Left lung (tissue), 10 donors: ENCODE results near the gene KSR1. TPM values are rescaled to one million over a fixed set of nuclear protein-coding genes. Genes with fewer than 3 reads are reported as not detected.

Experiments
- ATAC-seq: fragments of 200-7000 bp; cut with Tn5 transposase; one replicate; pipeline ENCODE4 v1.9.1; 2020; ENCODE audit warnings: moderate library complexity
- DNase-seq, 4 donors: peaks; one replicate each; pipeline ENCODE4 v3.0.0-alpha.2; 2013 to 2020
- H3K27ac ChIP-seq, 2 donors: fragments of 200-600 bp; sonication (generic) in 1 of 2; one replicate each; pipeline versions ENCODE4 v1.5.0 to v1.8.0; 2020 to 2021
- H3K27me3 ChIP-seq, 2 donors: fragments of 200-600 bp; sonication (generic) in 1 of 2; one replicate each; pipeline versions ENCODE4 v1.5.0 to v1.8.0; 2020 to 2021
- H3K36me3 ChIP-seq, 2 donors: fragments of 200-600 bp; sonication (generic) in 1 of 2; one replicate each; pipeline versions ENCODE4 v1.5.0 to v1.8.0; 2020 to 2021
- H3K4me1 ChIP-seq, 2 donors: fragments of 200-600 bp; one replicate each; pipeline ENCODE4 v1.8.0; 2021
- H3K4me3 ChIP-seq, 2 donors: fragments of 200-600 bp; sonication (generic) in 1 of 2; one replicate each; pipeline versions ENCODE4 v1.5.0 to v1.8.0; 2020 to 2021; ENCODE audit warnings: mild to moderate bottlenecking in 1 of 2
- H3K9me3 ChIP-seq, 2 donors: fragments of 200-600 bp; sonication (generic) in 1 of 2; one replicate each; pipeline versions ENCODE4 v1.5.0 to v1.8.0; 2020 to 2021
- CTCF ChIP-seq, 2 donors: fragments of 200-600 bp; sonication (generic) in 1 of 2; IDR thresholded peaks; one replicate each; pipeline versions ENCODE4 v1.5.0 to v1.8.0; 2021; ENCODE audit warnings: antibody characterized with exemption in 2 of 2
- intact Hi-C, 2 donors: fragments of 100-400 bp; cut with DNase I; formaldehyde crosslinking; loops; one replicate each; pipeline versions ENCODE4 v1.11.2 to v1.14.2; 2022
- polyA plus RNA-seq, 6 donors: library from polyadenylated mRNA; unstranded; fragments of 120-200 nt; gene quantifications; one replicate each; pipeline ENCODE4 v1.2.1, GENCODE V29; 2013; ENCODE audit not compliant: insufficient read length in 6 of 6
- total RNA-seq, 2 donors: library from RNA; stranded (reverse); fragmentation: NEBNext Ultra II Directional; extraction: Animal tissue kit (Norgen Biotek cat#: 25700); gene quantifications; one replicate each; pipeline ENCODE4 v1.2.1, GENCODE V29; 2021
- donor health status: DM: no; HTN: yes; CAD: no.
- donor health status: DM: no; HTN: no; CAD: no.

The KSR1 gene
- total and polyA plus RNA-seq, 8 donors: 35.0 to 70.0 (median 62.5) TPM

- H3K27ac ChIP-seq: no peak overlapping the region
- H3K4me3 ChIP-seq: no peak overlapping the region
- DNase-seq (no peak), ATAC-seq (no peak)
- no peaks in the 10 kb centered on the region for H3K36me3 ChIP-seq
- TF ChIP-seq CTCF (IDR thresholded peaks at IDR 0.05): no peak
- no peaks in the 10 kb centered on the region for H3K27me3 ChIP-seq
- peaks cover 3 to 60% of the 10 kb centered on the region in 2 donors for H3K4me1 ChIP-seq
- H3K9me3 ChIP-seq: no peaks in the 10 kb centered on the region
- intact Hi-C loops: loop anchor here in 1 of 2 donors (10.0 kb wide), 1 partner anchor 49 kb away; no protein-coding TSS in a partner anchor
These were observed 20.0 kb downstream of the KSR1 start for GRCh38 chr17:27475981-27476895.

GRCh38 chr17:27477050-27477888 lies 21.0 kb downstream of the KSR1 start:
- Histone ChIP-seq H3K4me3 (no peak overlapping the region), H3K27me3 (no peaks in the 10 kb centered on the region), H3K9me3 (no peaks in the 10 kb centered on the region), H3K4me1 (peaks cover 0 to 49% of the 10 kb centered on the region in 2 donors), H3K36me3 (no peaks in the 10 kb centered on the region), H3K27ac (no peak overlapping the region)
- no peak for ATAC-seq
- intact Hi-C loops: loop anchor here in 1 of 2 donors (10.0 kb wide), 1 partner anchor 48 kb away; no protein-coding TSS in a partner anchor
- DNase-seq: no peak
- no peak for TF ChIP-seq CTCF (IDR thresholded peaks at IDR 0.05)

- Histone ChIP-seq H3K27me3 (no peaks in the 10 kb centered on the region), H3K9me3 (no peaks in the 10 kb centered on the region), H3K4me3 (no peak overlapping the region), H3K27ac (no peak overlapping the region), H3K4me1 (peaks cover 0 to 41% of the 10 kb centered on the region in 2 donors), H3K36me3 (no peaks in the 10 kb centered on the region)
- ATAC-seq: no peak
- no peak for TF ChIP-seq CTCF (IDR thresholded peaks at IDR 0.05)
- intact Hi-C loops: loop anchor here in 1 of 2 donors (10.0 kb wide), 1 partner anchor 47 kb away; no protein-coding TSS in a partner anchor
- no peak for DNase-seq
These were observed 21.9 kb downstream of the KSR1 start for GRCh38 chr17:27477971-27478684.

- TF ChIP-seq CTCF (IDR thresholded peaks at IDR 0.05): no peak
- no peak for ATAC-seq
These were observed 22.8 kb downstream of the KSR1 start for GRCh38 chr17:27478901-27479538.

More at GRCh38 chr17:27478901-27479538, 22.8 kb downstream of the KSR1 start:
- Histone ChIP-seq H3K27ac (no peak overlapping the region), H3K4me3 (no peak overlapping the region), H3K27me3 (no peaks in the 10 kb centered on the region), H3K9me3 (no peaks in the 10 kb centered on the region), H3K4me1 (peaks cover 0 to 32% of the 10 kb centered on the region in 2 donors), H3K36me3 (no peaks in the 10 kb centered on the region)
- DNase-seq: no peak
- intact Hi-C loops: loop anchor here in 1 of 2 donors (10.0 kb wide), 1 partner anchor 46 kb away; no protein-coding TSS in a partner anchor
